Right lobe of liver (tissue), 4 donors: ENCODE measurements around the gene BEAN1.

Experiments
- CTCF ChIP-seq, 4 donors: fragments of 200-600 bp in 3 of 4; fragments of 450-650 bp in 1 of 4; IDR thresholded peaks; one replicate each; pipeline versions ENCODE4 v1.5.1 to v1.8.0; 2016 to 2022; ENCODE audit warnings: antibody characterized with exemption in 4 of 4, mild to moderate bottlenecking in 2 of 4
- POLR2A ChIP-seq: fragments of 450-650 bp; IDR thresholded peaks from one replicate; pipeline ENCODE4 v1.6.1; 2017; ENCODE audit warnings: antibody characterized with exemption, mild to moderate bottlenecking
- donor health status: DM: no; HTN: no; CAD: no.
- donor health status: DM: no; HTN: no; CAD: no.
- donor health status: DM: no; HTN: yes; CAD: no.

GRCh38 chr16:66503030-66503429, 75.9 kb downstream of the BEAN1 start:
- TF ChIP-seq CTCF (IDR thresholded peaks at IDR 0.05) (no peak), POLR2A (no peak)
